MM.1S (cell line): ENCODE data around the gene ALG1L2.
"Not testable (repeated sequence)": the region's sequence is repeated elsewhere in the genome, so short reads cannot be mapped to it uniquely, and the experiment has no call there.

Experiments used
- EZH2 ChIP-seq: fragments of 300-600 bp; sonication (generic); optimal IDR thresholded peaks from 2 replicates; pipeline ENCODE3; 2017; ENCODE audit warnings: low read depth, mild to moderate bottlenecking, antibody characterized with exemption, low read length, mixed read lengths
- EZH2phosphoT487 ChIP-seq: fragments of 300-600 bp; sonication (generic); IDR thresholded peaks from 2 replicates; pipeline ENCODE4 v1.6.1; 2018; ENCODE audit warnings: antibody characterized with exemption, low read length
- TF ChIP-seq, protein P1 (sequence below): fragments of 300-600 bp; sonication (generic); IDR thresholded peaks from 2 replicates; pipeline ENCODE4 v1.5.1; 2016; ENCODE audit warnings: antibody characterized with exemption, low read length, mixed read lengths

- TF ChIP-seq, protein P1, sequence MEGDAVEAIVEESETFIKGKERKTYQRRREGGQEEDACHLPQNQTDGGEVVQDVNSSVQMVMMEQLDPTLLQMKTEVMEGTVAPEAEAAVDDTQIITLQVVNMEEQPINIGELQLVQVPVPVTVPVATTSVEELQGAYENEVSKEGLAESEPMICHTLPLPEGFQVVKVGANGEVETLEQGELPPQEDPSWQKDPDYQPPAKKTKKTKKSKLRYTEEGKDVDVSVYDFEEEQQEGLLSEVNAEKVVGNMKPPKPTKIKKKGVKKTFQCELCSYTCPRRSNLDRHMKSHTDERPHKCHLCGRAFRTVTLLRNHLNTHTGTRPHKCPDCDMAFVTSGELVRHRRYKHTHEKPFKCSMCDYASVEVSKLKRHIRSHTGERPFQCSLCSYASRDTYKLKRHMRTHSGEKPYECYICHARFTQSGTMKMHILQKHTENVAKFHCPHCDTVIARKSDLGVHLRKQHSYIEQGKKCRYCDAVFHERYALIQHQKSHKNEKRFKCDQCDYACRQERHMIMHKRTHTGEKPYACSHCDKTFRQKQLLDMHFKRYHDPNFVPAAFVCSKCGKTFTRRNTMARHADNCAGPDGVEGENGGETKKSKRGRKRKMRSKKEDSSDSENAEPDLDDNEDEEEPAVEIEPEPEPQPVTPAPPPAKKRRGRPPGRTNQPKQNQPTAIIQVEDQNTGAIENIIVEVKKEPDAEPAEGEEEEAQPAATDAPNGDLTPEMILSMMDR: not testable (repeated sequence)
- not testable (repeated sequence) for TF ChIP-seq EZH2, EZH2phosphoT487
These were observed 57.4 kb downstream of the ALG1L2 start for GRCh38 chr3:130138992-130139391.
